GM18951 (cell line): ENCODE results near the gene GPR68.
"Not testable (repeated sequence)": the region's sequence is repeated elsewhere in the genome, so short reads cannot be mapped to it uniquely, and the experiment has no call there.

Experiments used
- POLR2A ChIP-seq: IDR thresholded peaks from 4 replicates; pipeline ENCODE4 v1.6.1; 2011; ENCODE audit warnings: mild to moderate bottlenecking; ENCODE audit not compliant: insufficient read length, insufficient read depth; ENCODE audit errors: extremely low read depth
- in situ Hi-C: fragments of 300-500 bp; cut with MboI; formaldehyde crosslinking; loops from one replicate; pipeline ENCODE4 v1.12.0; 2022; ENCODE audit warnings: low sequenced_read_pairs, mixed read lengths, inconsistent platforms; ENCODE audit not compliant: unreplicated experiment

GPR68 gene

GRCh38 chr14:91269076-91269991, 24.8 kb upstream of the GPR68 start:
- TF ChIP-seq POLR2A: peak; percentile 12
- in situ Hi-C loops: no loop called here

DNA sequence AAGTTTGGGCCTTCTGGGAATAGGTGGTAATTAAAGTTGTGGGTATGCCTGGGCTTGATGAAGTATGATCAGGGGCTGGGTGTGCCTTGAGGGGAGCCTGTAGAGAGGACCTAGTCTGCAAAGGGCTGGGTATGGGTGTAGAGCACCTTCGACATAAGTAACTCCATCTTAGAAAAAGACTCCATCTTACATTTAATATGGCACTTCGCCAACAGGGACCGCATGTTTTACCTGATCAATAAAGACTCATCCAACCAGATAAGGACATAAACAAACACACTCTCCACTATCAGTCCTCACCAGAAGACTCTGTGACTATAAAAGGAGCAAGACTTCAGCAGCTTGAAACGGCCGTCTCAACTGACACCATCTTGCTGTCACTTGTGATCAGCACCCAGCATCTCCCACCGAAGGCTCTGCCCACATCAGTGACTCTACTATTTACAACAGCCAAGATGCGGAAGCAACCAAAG, 23.5 kb upstream of the GPR68 start:
- in situ Hi-C loops: no loop called here
- TF ChIP-seq POLR2A: no peak

DNA sequence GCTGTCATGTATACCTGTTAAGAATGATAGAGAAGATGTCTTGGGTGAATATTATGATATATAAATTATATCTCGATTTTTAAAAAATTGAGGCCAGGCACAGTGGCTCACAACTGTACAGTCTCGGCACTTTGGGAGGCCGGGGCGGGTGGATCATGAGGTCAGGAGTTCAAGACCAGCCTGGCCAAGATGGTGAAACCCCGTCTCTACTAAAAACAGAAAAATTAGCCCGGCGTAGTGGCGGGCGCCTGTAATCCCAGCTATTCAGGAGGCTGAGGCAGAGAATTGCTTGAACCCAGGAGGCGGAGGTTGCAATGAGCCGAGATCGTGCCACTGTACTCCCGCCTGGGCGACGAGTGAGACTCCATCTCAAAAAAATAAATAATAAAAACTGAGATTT, 21.8 kb upstream of the GPR68 start:
- in situ Hi-C loops: not testable (repeated sequence)

DNA sequence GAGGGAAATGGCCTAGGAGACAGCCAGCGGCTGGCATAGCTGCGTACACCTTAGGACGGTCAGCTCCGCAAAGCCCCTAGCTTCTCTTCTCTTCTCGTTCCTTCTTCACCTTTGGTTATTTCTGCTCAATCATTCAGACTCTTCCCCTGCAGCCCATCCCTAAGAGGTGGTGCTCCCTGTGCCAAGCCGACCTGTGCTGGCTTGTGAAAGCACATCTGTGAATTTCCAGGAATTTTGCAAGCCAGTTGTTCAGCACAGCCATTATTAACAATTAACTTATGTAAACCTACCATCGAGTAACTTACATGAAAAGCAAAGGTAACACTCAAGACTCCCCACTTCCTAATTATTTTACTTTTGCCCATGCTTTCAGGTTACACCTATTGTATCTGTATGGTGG, 20.9 kb upstream of the GPR68 start:
- in situ Hi-C loops: no loop called here
- no peak for TF ChIP-seq POLR2A

DNA sequence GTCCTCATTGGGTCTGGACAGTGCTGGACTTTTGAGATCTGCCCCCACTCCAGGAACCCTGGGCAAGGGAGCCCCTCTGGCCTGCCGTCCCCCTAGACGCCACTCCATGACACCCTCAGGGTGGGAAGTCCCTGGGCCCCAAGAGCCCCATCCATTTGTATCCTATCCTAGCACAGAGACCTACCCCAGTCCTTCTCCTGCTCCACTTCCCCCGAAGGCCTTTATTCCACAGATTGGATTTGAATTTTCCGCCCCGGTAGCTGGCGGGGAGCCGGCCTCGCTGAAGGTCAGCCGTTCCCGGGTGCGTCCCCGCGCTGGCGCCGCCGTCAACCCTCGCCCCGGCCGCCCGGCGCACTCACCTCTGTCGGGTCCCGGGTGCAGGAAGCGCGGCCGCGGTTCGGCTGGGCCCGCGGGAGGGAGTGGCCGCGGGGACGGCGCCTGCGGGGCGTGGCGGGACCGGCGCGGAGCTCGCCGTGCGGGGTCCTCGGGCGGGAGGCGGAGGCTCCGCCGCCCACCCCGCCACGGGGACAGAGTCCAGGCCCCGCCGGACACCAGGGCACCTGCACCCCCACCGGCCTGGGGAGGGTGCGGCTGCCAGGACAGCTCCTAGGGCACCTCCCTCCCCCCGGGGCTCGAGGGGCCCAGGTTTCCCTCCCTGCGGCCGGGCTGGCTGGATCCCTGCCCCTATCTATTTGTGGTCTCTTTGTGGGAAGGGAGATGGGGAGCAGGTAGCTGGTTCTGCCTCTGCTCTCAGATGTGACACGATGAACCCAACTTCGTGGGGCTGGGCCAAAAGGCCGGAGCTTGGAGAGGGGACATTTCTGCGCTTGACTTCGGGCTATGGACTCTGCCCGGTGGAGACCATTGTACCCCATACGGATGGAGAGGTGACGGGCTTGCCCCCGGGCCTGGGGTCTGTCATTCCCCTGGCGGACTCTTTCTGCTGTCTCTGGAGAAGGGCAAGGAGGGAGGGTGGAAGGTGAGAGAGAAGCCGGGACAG, 19.9 kb upstream of the GPR68 start:
- in situ Hi-C loops: no loop called here
- TF ChIP-seq POLR2A: no peak

DNA sequence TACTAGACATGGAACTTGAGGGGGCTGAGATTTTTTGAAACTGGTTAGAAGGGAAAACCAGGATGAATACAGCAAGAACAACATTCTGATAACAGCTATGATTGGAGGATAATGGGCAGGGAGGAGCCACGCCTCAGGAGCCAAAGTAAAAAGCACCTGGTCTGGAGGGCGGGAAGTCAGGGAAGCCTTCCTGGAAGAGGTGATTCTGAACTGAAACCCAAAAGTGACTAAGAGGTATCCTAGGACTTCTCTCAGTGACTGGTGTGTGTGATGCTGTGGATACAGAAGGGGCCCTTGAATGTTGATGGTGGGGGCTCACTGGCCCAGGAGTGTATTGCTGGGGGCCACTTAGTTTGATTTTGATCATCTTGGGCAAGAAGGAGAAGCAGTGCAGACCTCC, 18.8 kb upstream of the GPR68 start:
- no peak for TF ChIP-seq POLR2A
- in situ Hi-C loops: no loop called here

- in situ Hi-C loops: no loop called here
- TF ChIP-seq POLR2A: no peak
Observed at GRCh38 chr14:91261986-91262549, 17.6 kb upstream of the GPR68 start.

DNA sequence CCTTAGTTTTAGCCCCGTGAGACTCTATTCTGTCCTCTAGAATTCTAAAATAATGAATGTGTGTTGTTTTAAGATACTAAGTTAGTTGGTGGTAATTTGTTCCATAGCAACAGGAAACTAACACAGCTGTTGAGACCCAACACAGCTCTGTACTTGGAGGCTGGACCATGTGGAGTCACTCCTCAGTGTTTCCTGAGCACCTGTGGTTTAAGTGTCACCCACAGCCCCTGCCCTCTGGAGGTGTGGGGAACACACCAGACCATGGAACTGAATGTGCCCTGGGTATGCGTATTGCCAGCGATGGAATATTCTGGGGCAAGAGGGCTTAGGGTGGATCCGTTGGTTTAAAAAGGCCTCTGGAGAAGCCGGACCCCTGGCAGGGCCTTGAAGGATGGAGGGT, 16.6 kb upstream of the GPR68 start:
- TF ChIP-seq POLR2A: no peak
- in situ Hi-C loops: no loop called here

DNA sequence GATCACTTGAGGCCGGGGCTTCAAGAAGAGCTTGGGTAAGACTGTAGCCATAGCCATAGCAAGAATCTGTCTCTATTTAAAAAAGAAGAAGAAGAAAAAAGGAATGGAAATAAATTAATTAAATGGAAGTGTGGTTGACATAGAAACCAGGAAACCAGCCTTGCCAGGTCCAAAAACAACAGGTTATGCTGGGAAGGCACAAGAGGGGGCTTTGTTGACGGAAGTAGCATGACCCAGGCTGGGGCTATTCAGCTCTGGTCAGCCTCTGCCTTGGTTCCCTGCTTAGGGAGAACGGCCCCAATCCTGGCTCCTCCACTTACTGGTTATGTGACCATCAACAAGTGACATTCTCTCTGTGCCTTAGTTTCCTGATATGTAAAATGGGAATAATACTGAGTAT, 14.4 kb upstream of the GPR68 start:
- in situ Hi-C loops: no loop called here
- no peak for TF ChIP-seq POLR2A

- TF ChIP-seq POLR2A: no peak
- in situ Hi-C loops: no loop called here
Observed at GRCh38 chr14:91258011-91258618, 13.6 kb upstream of the GPR68 start.

DNA sequence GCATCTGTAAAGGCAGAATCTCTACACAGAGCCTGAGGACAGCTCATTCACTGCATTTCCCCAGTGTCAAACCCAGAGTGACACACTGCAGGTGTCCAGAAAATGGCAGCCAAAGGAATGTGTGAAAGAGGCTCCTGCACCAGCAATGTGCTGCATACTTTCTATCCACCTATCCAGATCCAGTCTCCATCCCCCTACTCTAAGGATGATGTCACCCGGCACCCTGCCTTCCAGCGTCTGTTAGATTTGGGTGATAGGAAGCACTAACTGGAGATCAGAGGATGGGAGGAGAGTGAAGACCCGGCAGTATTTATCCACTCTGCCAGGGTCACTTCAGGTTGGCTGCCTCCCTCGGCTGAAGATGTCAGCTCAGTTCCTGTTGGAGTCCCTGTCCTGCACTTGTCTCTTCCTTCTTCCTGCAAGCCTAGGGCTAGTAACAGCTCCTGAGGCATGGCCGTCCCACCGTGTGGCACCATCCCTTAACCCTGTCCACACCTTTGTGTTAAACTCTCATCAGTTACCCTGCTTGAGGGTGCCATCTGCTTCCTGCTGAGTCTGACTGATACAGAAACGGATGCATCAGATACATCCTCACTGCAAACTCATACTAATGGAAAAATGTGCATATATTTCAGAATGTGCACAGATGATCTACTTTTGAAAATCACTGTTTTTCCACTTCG, 13.0 kb upstream of the GPR68 start:
- in situ Hi-C loops: no loop called here

DNA sequence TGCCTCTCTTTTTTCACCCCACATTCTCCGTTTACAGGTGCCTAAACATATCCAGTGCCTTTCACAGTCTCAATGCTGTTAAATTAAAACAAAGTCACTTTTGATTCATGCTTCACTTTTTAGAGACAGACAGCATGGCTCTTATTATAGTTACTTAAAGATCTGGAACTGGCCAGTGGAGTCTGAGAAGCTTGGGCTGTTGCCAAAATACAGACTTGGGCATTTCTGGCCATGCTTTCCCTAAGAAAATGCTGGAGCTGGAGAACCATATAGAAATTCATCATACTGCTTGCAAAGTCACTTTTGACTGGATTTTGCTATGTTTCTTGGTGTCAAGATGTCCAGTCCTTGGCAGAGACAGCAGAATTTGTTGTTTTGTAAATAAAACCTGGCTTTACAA, 12.2 kb upstream of the GPR68 start:
- TF ChIP-seq POLR2A: no peak
- in situ Hi-C loops: no loop called here

More for the DNA sequence above, 13.0 kb upstream of the GPR68 start:
- TF ChIP-seq POLR2A: no peak
